ENCODE results near the gene MT1H.
A peak's percentile ranks its signal among the peaks of the same experiment; 100 is the strongest.
"Not testable (repeated sequence)": the region's sequence is repeated elsewhere in the genome, so short reads cannot be mapped to it uniquely, and the experiment has no call there.

MT1H gene

GRCh38 chr16:56665286-56666261, 4.0 kb upstream of the MT1H start:
- not testable (repeated sequence) for DNase-seq (ENCODE audit: low spot score)

- peak; percentile 17 for DNase-seq (ENCODE audit: low spot score)
Observed at GRCh38 chr16:56667581-56668571, 1.7 kb upstream of the MT1H start, which contains the start of gene MT1G. MT1G (minus strand) TSS chr16:56668065; CDS start chr16:56667993, 72 bp downstream.

GRCh38 chr16:56669840-56670619, 416 bp downstream of the MT1H start:
- no peak for DNase-seq (ENCODE audit: low spot score)

GRCh38 chr16:56670620-56670934, 963 bp downstream of the MT1H start:
- DNase-seq (ENCODE audit: low spot score) = no peak

- DNase-seq (ENCODE audit: low spot score) = not testable (repeated sequence)
Observed at GRCh38 chr16:56671691-56672090, 2.1 kb downstream of the MT1H start.

- DNase-seq (ENCODE audit: low spot score) = not testable (repeated sequence)
Observed at GRCh38 chr16:56672171-56672570, 2.6 kb downstream of the MT1H start.

- DNase-seq (ENCODE audit: low spot score) = no peak
Observed at GRCh38 chr16:56672761-56673536, 3.3 kb downstream of the MT1H start.

GRCh38 chr16:56673921-56674320, 4.3 kb downstream of the MT1H start:
- DNase-seq (ENCODE audit: low spot score) = peak; percentile 56

GRCh38 chr16:56674570-56674969, 5.0 kb downstream of the MT1H start:
- DNase-seq (ENCODE audit: low spot score) = not testable (repeated sequence)

- DNase-seq (ENCODE audit: low spot score) = no peak
Observed at GRCh38 chr16:56675685-56676210, 6.1 kb downstream of the MT1H start.

- no peak for DNase-seq (ENCODE audit: low spot score)
Observed at GRCh38 chr16:56677474-56677873, 7.9 kb downstream of the MT1H start.

- no peak for DNase-seq (ENCODE audit: low spot score)
Observed at GRCh38 chr16:56679078-56679730, 9.6 kb downstream of the MT1H start.

GRCh38 chr16:56679818-56680217, 10.2 kb downstream of the MT1H start:
- peak; percentile 89 for DNase-seq (ENCODE audit: low spot score)

GRCh38 chr16:56681939-56682702, 12.5 kb downstream of the MT1H start, which contains the start of gene MT1X:
MT1X (plus strand) TSS chr16:56682470; CDS start chr16:56682541, 71 bp downstream.
- peak; percentile 93 for DNase-seq (ENCODE audit: low spot score)

GRCh38 chr16:56682703-56683397, 13.2 kb downstream of the MT1H start:
- no peak for DNase-seq (ENCODE audit: low spot score)

- no peak for DNase-seq (ENCODE audit: low spot score)
Observed at GRCh38 chr16:56683424-56684172, 14.0 kb downstream of the MT1H start.

- no peak for DNase-seq (ENCODE audit: low spot score)
Observed at GRCh38 chr16:56684256-56684925, 14.8 kb downstream of the MT1H start.

Measured in kidney tubule cell (primary cell).